WTC11 (cell line): ENCODE measurements around the gene CIZ1. TPM values are rescaled to one million over a fixed set of nuclear protein-coding genes. Genes with fewer than 3 reads are reported as not detected.

Experiments used
- ATAC-seq: fragments of 200-7000 bp; cut with Tn5 transposase; 2 replicates; pipeline ENCODE4 v1.10.0; 2021; ENCODE audit warnings: mild to moderate bottlenecking, moderate library complexity
- CTCF ChIA-PET: fragments of 300-600 bp; sonication (Branson Sonifier 250); formaldehyde crosslinking; loops from one replicate; lab custom pipeline; 2021; ENCODE audit warnings: antibody characterized with exemption; lab: Charles Lee
- POLR2A ChIA-PET: fragments of 350-600 bp; sonication (Branson Sonifier 250); formaldehyde crosslinking; loops from one replicate; lab custom pipeline; 2021; ENCODE audit warnings: antibody characterized with exemption; lab: Charles Lee
- DNase-seq: peaks from one replicate; pipeline ENCODE4 v3.0.0; 2021; ENCODE audit warnings: low spot score
- H3K27ac Mint-ChIP-seq: 2 replicates; pipeline ENCODE4 v1.8.0; 2021; ENCODE audit warnings: mixed read lengths
- H3K27me3 Mint-ChIP-seq: 2 replicates; pipeline ENCODE4 v1.8.0; 2021; ENCODE audit warnings: low read depth, mild to moderate bottlenecking, moderate library complexity, mixed read lengths
- H3K36me3 Mint-ChIP-seq: 2 replicates; pipeline ENCODE4 v1.8.0; 2021; ENCODE audit warnings: mixed read lengths
- H3K4me1 Mint-ChIP-seq: 2 replicates; pipeline ENCODE4 v1.8.0; 2022; ENCODE audit warnings: mixed read lengths
- H3K4me3 Mint-ChIP-seq: 2 replicates; pipeline ENCODE4 v1.8.0; 2021; ENCODE audit warnings: mild to moderate bottlenecking, moderate library complexity, mixed read lengths
- H3K9me3 Mint-ChIP-seq: 2 replicates; pipeline ENCODE4 v1.8.0; 2021; ENCODE audit warnings: mixed read lengths
- CREM ChIP-seq: sonication (generic); formaldehyde crosslinking; IDR thresholded peaks from 2 replicates; pipeline ENCODE4 v1.8.1; 2022; ENCODE audit warnings: mild to moderate bottlenecking, missing genetic modification reagents, moderate library complexity
- ESRRA ChIP-seq: sonication (generic); formaldehyde crosslinking; IDR thresholded peaks from 2 replicates; pipeline ENCODE4 v1.8.1; 2022; ENCODE audit warnings: mild to moderate bottlenecking, missing genetic modification reagents, borderline replicate concordance
- OVOL2 ChIP-seq: fragments of 250-450 bp; sonication (Bioruptor Pico); IDR thresholded peaks from 2 replicates; pipeline ENCODE4 v1.9.0; 2021; ENCODE audit warnings: mild to moderate bottlenecking, borderline replicate concordance
- PRRX2 ChIP-seq: fragments of 250-450 bp; sonication (Bioruptor Pico); IDR thresholded peaks from 2 replicates; pipeline ENCODE4 v1.8.0; 2021; ENCODE audit warnings: mild to moderate bottlenecking
- RELA ChIP-seq: sonication (generic); formaldehyde crosslinking; IDR thresholded peaks from 2 replicates; pipeline ENCODE4 v1.8.1; 2022; ENCODE audit warnings: missing genetic modification reagents, mild to moderate bottlenecking, borderline replicate concordance
- RORB ChIP-seq: fragments of 250-450 bp; sonication (Bioruptor Pico); IDR thresholded peaks from 2 replicates; pipeline ENCODE4 v1.9.0; 2021; ENCODE audit warnings: mild to moderate bottlenecking
- SMAD3 ChIP-seq: sonication (generic); formaldehyde crosslinking; IDR thresholded peaks from 2 replicates; pipeline ENCODE4 v1.8.0; 2022; ENCODE audit warnings: missing genetic modification reagents, mild to moderate bottlenecking, borderline replicate concordance
- TP53 ChIP-seq: sonication (generic); formaldehyde crosslinking; IDR thresholded peaks from 2 replicates; pipeline ENCODE4 v1.8.1; 2023; ENCODE audit warnings: mild to moderate bottlenecking, missing genetic modification reagents
- ZNF138 ChIP-seq: sonication (generic); formaldehyde crosslinking; conservative IDR thresholded peaks from 2 replicates; pipeline ENCODE4 v1.8.1; 2022; ENCODE audit warnings: mild to moderate bottlenecking, moderate library complexity, missing genetic modification reagents
- ZNF232 ChIP-seq: sonication (generic); formaldehyde crosslinking; IDR thresholded peaks from 2 replicates; pipeline ENCODE4 v1.8.0; 2022; ENCODE audit warnings: mild to moderate bottlenecking, missing genetic modification reagents
- ZNF317 ChIP-seq: sonication (generic); formaldehyde crosslinking; IDR thresholded peaks from 2 replicates; pipeline ENCODE4 v1.8.1; 2023; ENCODE audit warnings: low read depth, mild to moderate bottlenecking, moderate library complexity, missing genetic modification reagents, borderline replicate concordance
- total RNA-seq: library from RNA; stranded (reverse); gene quantifications from 3 replicates; pipeline ENCODE4 v1.2.3, GENCODE V29; 2021
- TF ChIP-seq, protein P1 (sequence below): sonication (generic); formaldehyde crosslinking; IDR thresholded peaks from 2 replicates; pipeline ENCODE4 v1.8.0; 2022; ENCODE audit warnings: mild to moderate bottlenecking, missing genetic modification reagents
- TF ChIP-seq, protein P2 (sequence below): sonication (generic); formaldehyde crosslinking; conservative IDR thresholded peaks from 2 replicates; pipeline ENCODE4 v1.8.1; 2022; ENCODE audit warnings: mild to moderate bottlenecking, missing genetic modification reagents
- TF ChIP-seq, protein P3 (sequence below): sonication (generic); formaldehyde crosslinking; IDR thresholded peaks from 2 replicates; pipeline ENCODE4 v1.8.0; 2022; ENCODE audit warnings: mild to moderate bottlenecking, missing genetic modification reagents
- TF ChIP-seq, protein P4 (sequence below): sonication (generic); formaldehyde crosslinking; IDR thresholded peaks from 2 replicates; pipeline ENCODE4 v1.8.0; 2023; ENCODE audit warnings: mild to moderate bottlenecking, missing genetic modification reagents
- TF ChIP-seq, protein P5 (sequence below): sonication (generic); formaldehyde crosslinking; IDR thresholded peaks from 2 replicates; pipeline ENCODE4 v1.8.1; 2022; ENCODE audit warnings: mild to moderate bottlenecking, moderate library complexity, missing genetic modification reagents

CIZ1 gene
- total RNA-seq, 1 experiment from 2014 or later, result 90.2 TPM

DNA sequence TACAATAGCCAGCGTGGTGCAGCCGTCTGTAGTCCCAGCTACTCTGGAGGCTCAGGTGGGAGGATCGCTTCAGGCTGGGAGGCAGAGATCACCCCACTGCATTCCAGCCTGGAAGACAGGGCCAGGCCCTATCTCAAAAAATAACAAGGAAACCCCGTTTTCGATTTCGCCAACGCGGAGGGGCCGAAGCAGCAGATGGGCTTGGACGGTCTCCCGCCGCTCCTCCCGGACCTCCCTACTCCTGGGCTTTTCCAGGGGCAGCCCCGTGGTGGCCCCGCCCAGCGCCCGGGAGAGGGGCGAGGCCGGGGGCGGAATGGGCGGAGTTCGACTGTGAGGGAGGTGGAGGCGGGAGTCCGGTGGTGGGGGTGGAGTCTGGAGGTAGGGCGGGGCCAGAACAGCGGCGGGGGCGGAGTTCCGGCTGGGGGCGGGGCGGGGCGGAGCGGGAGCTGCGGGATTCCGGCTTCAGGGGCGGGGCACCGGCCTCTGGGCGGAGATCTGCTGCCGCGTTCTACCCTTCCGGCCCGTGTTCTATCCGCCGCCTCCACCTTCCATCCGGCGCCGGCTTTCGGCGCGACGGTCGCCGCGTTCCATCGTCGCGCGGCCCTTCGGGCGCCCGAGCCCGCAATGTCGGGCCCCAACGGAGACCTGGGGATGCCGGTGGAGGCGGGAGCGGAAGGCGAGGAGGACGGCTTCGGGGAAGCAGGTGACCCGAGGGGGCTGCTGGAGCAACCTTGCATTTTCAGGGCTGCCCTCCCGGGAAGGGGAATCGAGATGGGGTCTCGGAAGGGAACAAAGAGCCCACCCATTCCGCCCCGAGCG, 31.4 kb downstream of the CIZ1 start, which contains the start of gene BBLN (continued):
- TF ChIP-seq, protein P1, sequence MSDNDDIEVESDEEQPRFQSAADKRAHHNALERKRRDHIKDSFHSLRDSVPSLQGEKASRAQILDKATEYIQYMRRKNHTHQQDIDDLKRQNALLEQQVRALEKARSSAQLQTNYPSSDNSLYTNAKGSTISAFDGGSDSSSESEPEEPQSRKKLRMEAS (CRISPR knock-in tag), result peak; percentile 29; the same call in 1 of the 2 replicates
- no peak for TF ChIP-seq PRRX2
- TF ChIP-seq, protein P2, sequence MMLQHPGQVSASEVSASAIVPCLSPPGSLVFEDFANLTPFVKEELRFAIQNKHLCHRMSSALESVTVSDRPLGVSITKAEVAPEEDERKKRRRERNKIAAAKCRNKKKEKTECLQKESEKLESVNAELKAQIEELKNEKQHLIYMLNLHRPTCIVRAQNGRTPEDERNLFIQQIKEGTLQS (CRISPR knock-in tag), result no peak
- no peak for TF ChIP-seq ESRRA (CRISPR knock-in tag)
- TF ChIP-seq RELA, result no peak; the same call in 1 of the 2 replicates
- no peak for TF ChIP-seq RORB (CRISPR knock-in tag)
- no peak for TF ChIP-seq ZNF138
- TF ChIP-seq, protein P3, sequence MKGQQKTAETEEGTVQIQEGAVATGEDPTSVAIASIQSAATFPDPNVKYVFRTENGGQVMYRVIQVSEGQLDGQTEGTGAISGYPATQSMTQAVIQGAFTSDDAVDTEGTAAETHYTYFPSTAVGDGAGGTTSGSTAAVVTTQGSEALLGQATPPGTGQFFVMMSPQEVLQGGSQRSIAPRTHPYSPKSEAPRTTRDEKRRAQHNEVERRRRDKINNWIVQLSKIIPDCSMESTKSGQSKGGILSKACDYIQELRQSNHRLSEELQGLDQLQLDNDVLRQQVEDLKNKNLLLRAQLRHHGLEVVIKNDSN (CRISPR knock-in tag), result 0 out of 2 replicates have a peak, but pooled peaks have one; percentile 6
- no peak for TF ChIP-seq ZNF317 (CRISPR knock-in tag)
- TF ChIP-seq CREM, result peak; percentile 6; the same call in 1 of the 2 replicates
- TF ChIP-seq SMAD3 (CRISPR knock-in tag), result no peak
- TF ChIP-seq, protein P4, sequence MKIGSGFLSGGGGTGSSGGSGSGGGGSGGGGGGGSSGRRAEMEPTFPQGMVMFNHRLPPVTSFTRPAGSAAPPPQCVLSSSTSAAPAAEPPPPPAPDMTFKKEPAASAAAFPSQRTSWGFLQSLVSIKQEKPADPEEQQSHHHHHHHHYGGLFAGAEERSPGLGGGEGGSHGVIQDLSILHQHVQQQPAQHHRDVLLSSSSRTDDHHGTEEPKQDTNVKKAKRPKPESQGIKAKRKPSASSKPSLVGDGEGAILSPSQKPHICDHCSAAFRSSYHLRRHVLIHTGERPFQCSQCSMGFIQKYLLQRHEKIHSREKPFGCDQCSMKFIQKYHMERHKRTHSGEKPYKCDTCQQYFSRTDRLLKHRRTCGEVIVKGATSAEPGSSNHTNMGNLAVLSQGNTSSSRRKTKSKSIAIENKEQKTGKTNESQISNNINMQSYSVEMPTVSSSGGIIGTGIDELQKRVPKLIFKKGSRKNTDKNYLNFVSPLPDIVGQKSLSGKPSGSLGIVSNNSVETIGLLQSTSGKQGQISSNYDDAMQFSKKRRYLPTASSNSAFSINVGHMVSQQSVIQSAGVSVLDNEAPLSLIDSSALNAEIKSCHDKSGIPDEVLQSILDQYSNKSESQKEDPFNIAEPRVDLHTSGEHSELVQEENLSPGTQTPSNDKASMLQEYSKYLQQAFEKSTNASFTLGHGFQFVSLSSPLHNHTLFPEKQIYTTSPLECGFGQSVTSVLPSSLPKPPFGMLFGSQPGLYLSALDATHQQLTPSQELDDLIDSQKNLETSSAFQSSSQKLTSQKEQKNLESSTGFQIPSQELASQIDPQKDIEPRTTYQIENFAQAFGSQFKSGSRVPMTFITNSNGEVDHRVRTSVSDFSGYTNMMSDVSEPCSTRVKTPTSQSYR (CRISPR knock-in tag), result 0 out of 2 replicates have a peak, but pooled peaks have one; percentile 5
- TF ChIP-seq TP53, result no peak
- TF ChIP-seq, protein P5, sequence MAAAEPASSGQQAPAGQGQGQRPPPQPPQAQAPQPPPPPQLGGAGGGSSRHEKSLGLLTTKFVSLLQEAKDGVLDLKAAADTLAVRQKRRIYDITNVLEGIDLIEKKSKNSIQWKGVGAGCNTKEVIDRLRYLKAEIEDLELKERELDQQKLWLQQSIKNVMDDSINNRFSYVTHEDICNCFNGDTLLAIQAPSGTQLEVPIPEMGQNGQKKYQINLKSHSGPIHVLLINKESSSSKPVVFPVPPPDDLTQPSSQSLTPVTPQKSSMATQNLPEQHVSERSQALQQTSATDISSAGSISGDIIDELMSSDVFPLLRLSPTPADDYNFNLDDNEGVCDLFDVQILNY, result 0 out of 2 replicates have a peak, but pooled peaks have one; percentile 22
- TF ChIP-seq OVOL2, result no peak
- TF ChIP-seq, all 79 proteins: peak for 9

DNA sequence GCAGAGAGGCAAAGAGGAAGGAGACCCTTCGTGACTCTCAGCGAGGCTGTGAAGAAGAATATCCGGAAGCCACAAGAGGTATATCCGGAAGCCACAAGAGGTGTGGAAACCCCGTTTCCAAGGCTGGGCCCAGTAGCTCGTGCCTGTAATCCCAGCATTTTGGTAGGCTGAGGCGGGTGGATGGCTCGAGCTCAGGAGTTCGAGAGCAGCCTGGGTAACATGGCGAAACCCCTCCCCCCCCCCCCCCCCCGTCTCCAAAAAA, 31.9 kb downstream of the CIZ1 start:
- no peaks in the 10 kb centered on the region for H3K9me3 Mint-ChIP-seq
- no peak for DNase-seq
- peak overlapping the region; percentile 65 for H3K4me3 Mint-ChIP-seq
- no peak for ATAC-seq
- ChIA-PET CTCF (interaction anchor here (0.7 to 3.6 kb wide), 14 partner anchors 8 to 265 kb away, joined by 3 to 37 read pairs (median 4); partner anchors contain the start of genes CIZ1 and DNM1), POLR2A (interaction anchor here (0.7 to 1.5 kb wide), 7 partner anchors 8 to 274 kb away, joined by 3 to 6 read pairs (median 3); partner anchors contain the start of gene DPM2)
- TF ChIP-seq ZNF232 (CRISPR knock-in tag) (0 out of 2 replicates have a peak, but pooled peaks have one; percentile 7), RORB (CRISPR knock-in tag) (no peak)
- TF ChIP-seq, protein P4 (CRISPR knock-in tag), result 0 out of 2 replicates have a peak, but pooled peaks have one; percentile 27
- H3K4me1 Mint-ChIP-seq, result peaks cover 5% of the 10 kb centered on the region
- no peaks in the 10 kb centered on the region for H3K27me3 Mint-ChIP-seq
- peak overlapping the region; percentile 76 for H3K27ac Mint-ChIP-seq
- peaks cover 8% of the 10 kb centered on the region for H3K36me3 Mint-ChIP-seq
